ENCODE data around the gene CROT.

- TF ChIP-seq POLR2A (IDR thresholded peaks at IDR 0.05; ENCODE audit: low read depth, low read length) (no peak), POLR2AphosphoS5 (IDR thresholded peaks at IDR 0.05; ENCODE audit: low read depth, low read length) (no peak), TAF1 (IDR thresholded peaks at IDR 0.05; ENCODE audit: borderline replicate concordance, low read depth, low read length) (no peak)
Observed at GRCh38 chr7:87316097-87316700, 29.3 kb upstream of the CROT start.
